Neuronal stem cell (in vitro differentiated cells): ENCODE data around the gene ADTRP.

Source experiments
- DNase-seq: peaks from one replicate; pipeline ENCODE4 v3.0.0-alpha.2; 2013; ENCODE audit warnings: low spot score
- H2AFZ ChIP-seq: one replicate; pipeline ENCODE4 v1.6.1; 2013; ENCODE audit warnings: mild to moderate bottlenecking, low read length, inconsistent platforms
- H2AK5ac ChIP-seq: 2 replicates; pipeline ENCODE4 v1.6.1; 2013; ENCODE audit warnings: low read depth, mild to moderate bottlenecking, inconsistent platforms, low read length, moderate library complexity, mixed read lengths
- H2BK120ac ChIP-seq: 2 replicates; pipeline ENCODE4 v1.6.1; 2013; ENCODE audit warnings: low read depth, mild to moderate bottlenecking, inconsistent platforms, low read length, moderate library complexity, mixed read lengths
- H2BK12ac ChIP-seq: one replicate; pipeline ENCODE4 v1.6.1; 2013; ENCODE audit warnings: low read length, inconsistent platforms
- H2BK15ac ChIP-seq: 2 replicates; pipeline ENCODE4 v1.6.1; 2013; ENCODE audit warnings: mild to moderate bottlenecking, low read length, inconsistent platforms, mixed read lengths
- H2BK5ac ChIP-seq: one replicate; pipeline ENCODE4 v1.6.1; 2013; ENCODE audit warnings: inconsistent platforms, mild to moderate bottlenecking, low read length, moderate library complexity
- H3K14ac ChIP-seq: one replicate; pipeline ENCODE4 v1.6.1; 2013; ENCODE audit warnings: low read length, inconsistent platforms
- H3K18ac ChIP-seq: 2 replicates; pipeline ENCODE4 v1.6.1; 2013; ENCODE audit warnings: low read length, inconsistent platforms
- H3K23ac ChIP-seq: 2 replicates; pipeline ENCODE4 v1.6.1; 2013; ENCODE audit warnings: low read depth, mild to moderate bottlenecking, mixed read lengths, low read length, inconsistent platforms; ENCODE audit not compliant: poor library complexity
- H3K27ac ChIP-seq: replicated peaks from 3 replicates; pipeline ENCODE4 v1.5.1; 2013; ENCODE audit warnings: low read length, inconsistent platforms
- H3K27me3 ChIP-seq, 3 experiments: 2 replicates each; pipeline ENCODE4 v1.6.1; 2013; ENCODE audit warnings: low read length in 3 of 3, mild to moderate bottlenecking in 2 of 3, inconsistent platforms in 1 of 3, low read depth in 1 of 3, mixed read lengths in 1 of 3, moderate library complexity in 1 of 3; ENCODE audit not compliant: control insufficient read depth in 3 of 3, insufficient read depth in 3 of 3
- H3K36me3 ChIP-seq, 2 donors: replicated peaks in 1 of 2; 2 replicates each; pipeline ENCODE4 v1.6.1; 2013; ENCODE audit warnings: low read length in 2 of 2; ENCODE audit not compliant: control insufficient read depth in 2 of 2, insufficient read depth in 2 of 2
- H3K4ac ChIP-seq: 2 replicates; pipeline ENCODE4 v1.6.1; 2013; ENCODE audit warnings: inconsistent platforms, mild to moderate bottlenecking, low read length, moderate library complexity
- H3K4me1 ChIP-seq, 2 donors: 1 replicate in 1 of 2; 2 replicates in 1 of 2; pipeline ENCODE4 v1.6.1; 2013; ENCODE audit warnings: low read length in 2 of 2, low read depth in 1 of 2; ENCODE audit not compliant: control insufficient read depth in 2 of 2, insufficient read depth in 1 of 2
- H3K4me2 ChIP-seq: one replicate; pipeline ENCODE4 v1.6.1; 2013; ENCODE audit warnings: mild to moderate bottlenecking, low read length, inconsistent platforms; ENCODE audit not compliant: insufficient read depth, poor library complexity, severe bottlenecking
- H3K4me3 ChIP-seq, 2 donors: 2 replicates each; pipeline ENCODE4 v1.5.1; 2013; ENCODE audit warnings: low read length in 2 of 2, mild to moderate bottlenecking in 2 of 2, inconsistent platforms in 1 of 2, moderate library complexity in 1 of 2
- H3K79me1 ChIP-seq: one replicate; pipeline ENCODE4 v1.6.1; 2013; ENCODE audit warnings: low read depth, mild to moderate bottlenecking, inconsistent platforms, low read length, moderate library complexity
- H3K9ac ChIP-seq: one replicate; pipeline ENCODE4 v1.6.1; 2013; ENCODE audit warnings: mild to moderate bottlenecking, low read depth, low read length, inconsistent platforms; ENCODE audit not compliant: poor library complexity
- H3K9me3 ChIP-seq, 2 donors: replicated peaks in 1 of 2; 2 replicates each; pipeline versions ENCODE3 to v1.6.1; 2013; ENCODE audit warnings: low read length in 2 of 2, mild to moderate bottlenecking in 2 of 2, inconsistent platforms in 1 of 2, low read depth in 1 of 2, mixed read lengths in 1 of 2, moderate library complexity in 1 of 2; ENCODE audit not compliant: control insufficient read depth in 2 of 2, insufficient read depth in 1 of 2
- H4K8ac ChIP-seq: one replicate; pipeline ENCODE4 v1.6.1; 2013; ENCODE audit warnings: low read depth, mild to moderate bottlenecking, inconsistent platforms, low read length, moderate library complexity
- H4K91ac ChIP-seq: one replicate; pipeline ENCODE4 v1.6.1; 2013; ENCODE audit warnings: low read length, low read depth, mild to moderate bottlenecking, inconsistent platforms; ENCODE audit not compliant: poor library complexity
- WGBS, 2 donors: extraction: QIAGEN DNeasy Blood & Tissue Kit; methylation state at CpG; one replicate each; pipeline ENCODE4 v1.1.7; 2013; ENCODE audit warnings: missing lambda C conversion rate in 2 of 2, mixed read lengths in 1 of 2; ENCODE audit not compliant: insufficient read length in 2 of 2, insufficient replicate concordance in 1 of 2; ENCODE audit errors: extremely low coverage in 2 of 2; 5-methylcytosine and 5-hydroxymethylcytosine counted together

Gene ADTRP

DNA sequence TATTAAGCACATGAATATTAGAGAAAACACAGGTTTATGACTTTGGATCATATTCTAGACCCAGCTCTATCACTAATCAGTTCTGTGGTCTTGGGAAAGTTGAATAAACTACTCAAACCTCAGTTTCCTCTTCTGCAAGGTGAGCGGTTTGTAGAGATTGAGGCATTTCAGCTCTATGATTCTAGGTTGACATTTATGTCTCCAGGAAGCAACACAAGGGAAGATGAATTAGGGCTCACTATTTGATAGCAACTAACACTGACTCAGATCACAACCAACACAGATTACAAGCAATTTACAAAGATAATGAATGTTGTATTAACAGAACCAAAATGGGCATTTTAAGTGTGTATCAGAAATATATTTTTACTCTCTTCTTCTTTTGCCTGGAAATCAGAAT lies 21.9 kb downstream of the ADTRP start:
- Histone ChIP-seq H3K9me3 (no peaks in the 10 kb centered on the region), H3K79me1 (no peaks in the 10 kb centered on the region), H2BK120ac (no peak overlapping the region), H2AK5ac (no peak overlapping the region), H3K23ac (no peak overlapping the region), H3K4me2 (no peak overlapping the region), H3K4me1 (no peaks in the 10 kb centered on the region), H3K27me3 (no peaks in the 10 kb centered on the region), H3K14ac (no peak overlapping the region), H3K9ac (no peak overlapping the region), H2BK5ac (no peak overlapping the region), H2BK15ac (no peak overlapping the region), H4K91ac (no peak overlapping the region), H3K18ac (no peak overlapping the region), H3K4me3 (no peak overlapping the region), H2BK12ac (no peak overlapping the region), H3K27ac (no peak overlapping the region), H2AFZ (no peak overlapping the region), H4K8ac (no peak overlapping the region), H3K36me3 (no peaks in the 10 kb centered on the region), H3K4ac (no peak overlapping the region)
- DNase-seq: no peak
- no CpG with 5 or more reads among the region's 1 CpG for WGBS, 2 donors

DNA sequence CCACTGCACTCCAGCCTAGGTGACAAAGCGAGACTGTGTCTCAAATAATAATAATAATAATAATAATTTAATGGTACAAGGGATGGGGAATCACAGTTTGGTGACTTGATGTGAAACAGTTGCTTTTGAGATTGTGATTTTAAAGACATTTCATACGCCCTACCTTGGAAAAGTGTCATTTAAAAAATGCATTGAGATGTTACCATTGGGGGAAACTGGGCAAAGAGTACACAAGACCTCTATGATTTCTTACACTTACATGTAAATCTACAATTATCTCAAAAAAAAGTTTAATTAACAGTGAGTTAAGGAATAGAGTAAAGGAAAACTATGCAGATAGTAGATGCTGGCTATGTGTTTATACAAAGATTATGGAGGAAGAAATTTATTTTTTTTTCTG lies 22.3 kb downstream of the ADTRP start:
- no peak overlapping the region for H3K4me2 ChIP-seq
- no peak overlapping the region for H2AK5ac ChIP-seq
- DNase-seq: no peak
- no peaks in the 10 kb centered on the region for H3K79me1 ChIP-seq
- no peak overlapping the region for H3K14ac ChIP-seq
- H3K9ac ChIP-seq: no peak overlapping the region
- no peak overlapping the region for H2BK15ac ChIP-seq
- H3K4me1 ChIP-seq: no peaks in the 10 kb centered on the region
- H2BK120ac ChIP-seq: no peak overlapping the region
- no peak overlapping the region for H2BK5ac ChIP-seq
- no peaks in the 10 kb centered on the region for H3K9me3 ChIP-seq
- no peaks in the 10 kb centered on the region for H3K36me3 ChIP-seq
- no peak overlapping the region for H2AFZ ChIP-seq
- no peak overlapping the region for H4K8ac ChIP-seq
- WGBS, 2 donors: no CpG with 5 or more reads among the region's 2 CpGs
- H3K4me3 ChIP-seq: no peak overlapping the region
- H4K91ac ChIP-seq: no peak overlapping the region
- no peak overlapping the region for H2BK12ac ChIP-seq
- H3K23ac ChIP-seq: no peak overlapping the region
- H3K27me3 ChIP-seq: no peaks in the 10 kb centered on the region
- H3K18ac ChIP-seq: no peak overlapping the region
- H3K4ac ChIP-seq: no peak overlapping the region
- no peak overlapping the region for H3K27ac ChIP-seq

DNA sequence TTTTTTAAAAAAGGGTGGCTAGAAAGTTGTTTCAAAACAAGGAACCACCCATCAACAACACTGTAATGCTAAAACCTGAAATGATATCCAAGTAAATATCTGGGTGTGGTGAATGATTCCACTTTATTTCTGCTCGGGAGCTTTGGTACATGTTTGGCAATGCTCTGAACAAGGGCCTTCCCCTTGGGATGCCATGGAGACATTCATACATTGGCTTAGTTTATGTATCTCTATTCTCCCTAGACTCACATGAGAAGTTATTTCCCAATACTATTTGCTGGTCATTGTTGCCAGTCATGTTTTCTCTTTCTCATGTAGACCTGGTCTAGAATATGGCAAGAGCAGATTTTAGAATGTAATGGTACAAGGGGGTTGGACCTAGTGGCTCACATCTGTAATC lies 22.9 kb downstream of the ADTRP start:
- no peak overlapping the region for H3K27ac ChIP-seq
- no peak overlapping the region for H2AK5ac ChIP-seq
- WGBS, 2 donors: no CpG with 5 or more reads among the region's 1 CpG
- no peak overlapping the region for H4K8ac ChIP-seq
- H2BK15ac ChIP-seq: no peak overlapping the region
- no peak overlapping the region for H3K9ac ChIP-seq
- H3K4ac ChIP-seq: no peak overlapping the region
- no peak overlapping the region for H2BK12ac ChIP-seq
- no peak overlapping the region for H3K4me3 ChIP-seq
- H3K36me3 ChIP-seq: no peaks in the 10 kb centered on the region
- no peaks in the 10 kb centered on the region for H3K79me1 ChIP-seq
- no peak overlapping the region for H2BK120ac ChIP-seq
- H2AFZ ChIP-seq: no peak overlapping the region
- no peaks in the 10 kb centered on the region for H3K9me3 ChIP-seq
- DNase-seq: no peak
- no peaks in the 10 kb centered on the region for H3K4me1 ChIP-seq
- H3K14ac ChIP-seq: no peak overlapping the region
- H4K91ac ChIP-seq: no peak overlapping the region
- no peak overlapping the region for H3K18ac ChIP-seq
- H3K23ac ChIP-seq: no peak overlapping the region
- no peak overlapping the region for H3K4me2 ChIP-seq
- no peak overlapping the region for H2BK5ac ChIP-seq
- no peaks in the 10 kb centered on the region for H3K27me3 ChIP-seq

- Histone ChIP-seq H3K4me1 (no peaks in the 10 kb centered on the region), H3K9ac (no peak overlapping the region), H3K18ac (no peak overlapping the region), H4K8ac (no peak overlapping the region), H2BK12ac (no peak overlapping the region), H3K4ac (no peak overlapping the region), H2BK15ac (no peak overlapping the region), H3K4me3 (no peak overlapping the region), H3K36me3 (no peaks in the 10 kb centered on the region), H3K27me3 (no peaks in the 10 kb centered on the region), H3K79me1 (no peaks in the 10 kb centered on the region), H3K23ac (no peak overlapping the region), H4K91ac (no peak overlapping the region), H3K27ac (no peak overlapping the region), H3K4me2 (no peak overlapping the region), H2BK5ac (no peak overlapping the region), H3K14ac (no peak overlapping the region), H3K9me3 (no peaks in the 10 kb centered on the region), H2BK120ac (no peak overlapping the region), H2AK5ac (no peak overlapping the region), H2AFZ (no peak overlapping the region)
- no CpG with 5 or more reads among the region's 7 CpGs for WGBS, 2 donors
- DNase-seq: no peak
Measured at GRCh38 chr6:11754625-11755271, 23.9 kb downstream of the ADTRP start.
